ENCODE measurements around the gene PRX. TPM values are rescaled to one million over a fixed set of nuclear protein-coding genes. Genes with fewer than 3 reads are reported as not detected.

The PRX gene
- total RNA-seq, 2 experiments from 2014 or later: 1.1 to 1.5 TPM

GRCh38 chr19:40390084-40390742, 23.0 kb downstream of the PRX start, which contains the start of gene HIPK4:
HIPK4 (minus strand) TSS chr19:40390181; CDS start chr19:40389902, 279 bp downstream.
- ChIA-PET POLR2A (no interaction called here), CTCF (no interaction called here)
- no peaks in the 10 kb centered on the region for H3K36me3 Mint-ChIP-seq (ENCODE audit: low read depth)
- no peak within 1 kb of the TSS for H3K27ac Mint-ChIP-seq
- peaks cover 2% of the 10 kb centered on the region for H3K27me3 Mint-ChIP-seq
- peaks cover 2% of the 10 kb centered on the region for H3K4me1 Mint-ChIP-seq
- H3K4me3 Mint-ChIP-seq: no peak within 1 kb of the TSS
- no peak for DNase-seq
- no peaks in the 10 kb centered on the region for H3K9me3 Mint-ChIP-seq

DNA sequence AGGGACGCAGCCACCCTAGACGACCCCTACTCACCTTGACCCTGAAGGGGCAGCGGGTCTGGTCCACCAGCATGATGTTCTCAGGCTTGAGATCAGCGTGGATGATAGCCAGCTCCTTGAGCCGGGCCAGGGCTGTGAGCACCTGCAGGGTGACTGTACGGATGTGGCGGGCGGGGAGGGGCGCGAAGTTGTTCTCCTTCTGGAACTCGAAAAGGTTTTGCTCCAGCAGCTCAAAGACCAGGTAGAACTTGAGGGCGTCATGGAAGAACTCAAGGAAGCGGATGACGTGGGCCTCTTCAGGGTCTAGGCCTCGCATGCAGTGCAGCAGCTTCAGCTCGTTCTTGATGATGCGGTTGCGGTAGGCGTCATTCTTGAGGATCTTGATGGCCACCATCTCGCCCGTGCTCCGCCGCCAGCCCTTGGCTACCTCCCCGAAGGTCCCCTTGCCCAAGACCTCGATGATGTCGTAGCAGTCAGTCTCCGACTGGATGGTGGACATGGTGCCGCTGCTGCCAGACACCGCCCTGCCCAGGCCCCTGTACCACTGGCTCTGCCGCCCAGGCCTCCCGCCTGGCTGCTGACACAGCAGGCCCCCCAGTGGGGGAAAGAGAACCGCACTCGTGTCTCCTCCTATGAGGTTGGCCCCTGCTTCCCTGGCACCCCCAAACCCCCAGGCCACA, 23.6 kb downstream of the PRX start:
- Mint-ChIP-seq H3K4me1 (peaks cover 2% of the 10 kb centered on the region), H3K27me3 (peaks cover 6% of the 10 kb centered on the region), H3K27ac (no peak overlapping the region), H3K36me3 (ENCODE audit: low read depth) (no peaks in the 10 kb centered on the region), H3K4me3 (no peak overlapping the region), H3K9me3 (no peaks in the 10 kb centered on the region)
- CTCF ChIA-PET: no interaction called here
- POLR2A ChIA-PET: no interaction called here
- no peak for DNase-seq

GRCh38 chr19:40388481-40388880, 24.7 kb downstream of the PRX start:
- ChIA-PET CTCF (no interaction called here), POLR2A (no interaction called here)
- Mint-ChIP-seq H3K4me1 (peaks cover 2% of the 10 kb centered on the region), H3K4me3 (no peak overlapping the region), H3K27ac (no peak overlapping the region), H3K9me3 (no peaks in the 10 kb centered on the region), H3K27me3 (peaks cover 6% of the 10 kb centered on the region), H3K36me3 (ENCODE audit: low read depth) (no peaks in the 10 kb centered on the region)
- DNase-seq: no peak

GRCh38 chr19:40387155-40387554, 26.0 kb downstream of the PRX start:
- no peak for DNase-seq
- CTCF ChIA-PET: no interaction called here
- no peak overlapping the region for H3K4me3 Mint-ChIP-seq
- H3K4me1 Mint-ChIP-seq: peaks cover 2% of the 10 kb centered on the region
- no peaks in the 10 kb centered on the region for H3K36me3 Mint-ChIP-seq (ENCODE audit: low read depth)
- no peaks in the 10 kb centered on the region for H3K9me3 Mint-ChIP-seq
- POLR2A ChIA-PET: no interaction called here
- H3K27me3 Mint-ChIP-seq: peaks cover 6% of the 10 kb centered on the region
- H3K27ac Mint-ChIP-seq: no peak overlapping the region

DNA sequence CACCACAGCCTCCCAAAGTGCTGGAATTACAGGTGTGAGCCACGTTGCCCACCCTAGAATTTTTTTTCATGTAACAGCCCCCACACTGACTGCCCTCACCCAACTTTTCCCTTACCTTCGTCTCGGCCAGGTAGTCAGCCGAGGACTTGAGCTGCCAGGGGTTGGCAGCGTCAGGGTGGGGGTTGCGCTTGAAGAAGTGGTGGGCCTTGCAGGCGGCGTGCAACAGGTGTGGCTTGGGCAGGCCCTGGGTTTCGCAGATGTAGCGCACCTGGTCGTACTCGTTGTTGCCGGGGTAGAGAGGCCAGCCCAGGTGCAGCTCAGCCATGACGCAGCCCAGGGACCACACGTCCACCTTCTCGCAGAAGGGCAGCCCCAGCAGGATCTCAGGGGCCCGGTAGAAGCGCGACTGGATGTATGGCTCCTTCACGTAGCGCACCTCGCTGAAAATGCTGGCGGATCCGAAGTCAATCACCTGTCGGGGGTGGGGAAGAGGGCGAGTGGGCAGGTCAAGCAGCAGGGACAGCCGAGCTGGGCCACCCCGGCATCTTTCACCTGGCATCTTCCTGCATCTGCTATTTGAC, 29.4 kb downstream of the PRX start:
- peaks cover 6% of the 10 kb centered on the region for H3K27me3 Mint-ChIP-seq
- H3K4me1 Mint-ChIP-seq: peaks cover 2% of the 10 kb centered on the region
- DNase-seq: no peak
- no peak overlapping the region for H3K4me3 Mint-ChIP-seq
- H3K27ac Mint-ChIP-seq: no peak overlapping the region
- H3K36me3 Mint-ChIP-seq (ENCODE audit: low read depth): no peaks in the 10 kb centered on the region
- ChIA-PET POLR2A (interaction anchor here (1.2 kb wide), 1 partner anchor 37 kb away, joined by 3 read pairs; no protein-coding TSS in a partner anchor), CTCF (no interaction called here)
- no peaks in the 10 kb centered on the region for H3K9me3 Mint-ChIP-seq

- CTCF ChIA-PET: interaction anchor here (2.7 kb wide), 1 partner anchor 76 kb away, joined by 10 read pairs; no protein-coding TSS in a partner anchor
- no peaks in the 10 kb centered on the region for H3K9me3 Mint-ChIP-seq
Observed at GRCh38 chr19:40381321-40381720, 31.9 kb downstream of the PRX start.

GRCh38 chr19:40380199-40381037, 32.8 kb downstream of the PRX start:
- no peaks in the 10 kb centered on the region for H3K36me3 Mint-ChIP-seq (ENCODE audit: low read depth)
- CTCF ChIA-PET: interaction anchor here (2.7 kb wide), 1 partner anchor 75 kb away, joined by 10 read pairs; no protein-coding TSS in a partner anchor
- no peak for DNase-seq
- peaks cover 2% of the 10 kb centered on the region for H3K4me1 Mint-ChIP-seq
- no peak overlapping the region for H3K4me3 Mint-ChIP-seq
- H3K27ac Mint-ChIP-seq: no peak overlapping the region
- POLR2A ChIA-PET: interaction anchor here (1.4 kb wide), 1 partner anchor 17 kb away, joined by 3 read pairs; no protein-coding TSS in a partner anchor
- H3K27me3 Mint-ChIP-seq: peaks cover 6% of the 10 kb centered on the region
- no peaks in the 10 kb centered on the region for H3K9me3 Mint-ChIP-seq

More at GRCh38 chr19:40381321-40381720, 31.9 kb downstream of the PRX start:
- Mint-ChIP-seq H3K36me3 (ENCODE audit: low read depth) (no peaks in the 10 kb centered on the region), H3K4me3 (no peak overlapping the region), H3K27me3 (peaks cover 6% of the 10 kb centered on the region), H3K27ac (no peak overlapping the region), H3K4me1 (peaks cover 2% of the 10 kb centered on the region)
- DNase-seq: no peak
- POLR2A ChIA-PET: interaction anchor here (1.0 to 1.4 kb wide), 2 partner anchors 10 to 16 kb away, joined by 3 read pairs; no protein-coding TSS in a partner anchor

DNA sequence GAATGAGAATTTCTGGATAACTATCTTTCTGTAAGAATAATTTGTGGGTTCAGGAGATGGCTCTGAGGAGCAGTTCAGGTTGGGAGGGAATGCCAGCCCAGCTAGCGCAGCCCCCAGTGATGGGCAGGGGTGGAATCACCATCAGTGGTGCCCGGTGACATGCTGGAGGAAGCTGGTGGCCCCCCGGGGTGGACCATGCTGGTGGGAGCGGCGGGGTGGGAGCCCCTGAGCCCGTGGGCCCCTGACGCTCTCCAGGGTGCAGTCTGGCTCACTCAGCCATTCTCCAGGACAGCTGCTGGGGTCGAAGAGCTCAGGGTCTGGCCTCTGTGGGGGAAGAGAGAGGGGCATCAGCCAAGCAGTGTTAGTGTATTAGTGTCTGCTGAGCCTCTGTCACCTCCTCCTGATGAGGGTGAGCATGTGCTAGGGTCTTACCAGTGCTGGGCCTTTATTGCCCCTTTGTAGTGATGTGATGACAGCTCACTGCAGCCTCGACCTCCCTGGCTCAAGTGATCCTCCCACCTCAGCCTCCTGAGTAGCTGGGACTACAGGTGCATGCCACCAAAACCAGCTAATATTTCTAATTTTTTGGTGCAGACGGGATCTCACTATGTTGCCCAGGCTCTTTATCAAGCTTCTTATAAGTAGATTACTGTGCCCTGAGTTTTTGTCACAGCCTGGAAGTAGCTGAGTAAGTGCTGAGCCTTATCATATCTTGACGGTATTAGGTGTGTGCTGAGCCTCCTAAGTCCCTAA, 33.6 kb downstream of the PRX start:
- no peak overlapping the region for H3K27ac Mint-ChIP-seq
- H3K9me3 Mint-ChIP-seq: no peaks in the 10 kb centered on the region
- H3K4me1 Mint-ChIP-seq: peaks cover 5% of the 10 kb centered on the region
- no peaks in the 10 kb centered on the region for H3K27me3 Mint-ChIP-seq
- H3K4me3 Mint-ChIP-seq: no peak overlapping the region
- DNase-seq: no peak
- no peaks in the 10 kb centered on the region for H3K36me3 Mint-ChIP-seq (ENCODE audit: low read depth)
- ChIA-PET CTCF (interaction anchor here (0.6 to 2.7 kb wide), 2 partner anchors 75 to 169 kb away, joined by 4 to 10 read pairs; no protein-coding TSS in a partner anchor), POLR2A (no interaction called here)

- DNase-seq: no peak
- Mint-ChIP-seq H3K4me3 (no peak overlapping the region), H3K36me3 (ENCODE audit: low read depth) (no peaks in the 10 kb centered on the region), H3K4me1 (peaks cover 9% of the 10 kb centered on the region), H3K9me3 (no peaks in the 10 kb centered on the region), H3K27me3 (no peaks in the 10 kb centered on the region), H3K27ac (no peak overlapping the region)
- ChIA-PET POLR2A (no interaction called here), CTCF (interaction anchor here (2.7 kb wide), 1 partner anchor 74 kb away, joined by 10 read pairs; no protein-coding TSS in a partner anchor)
Observed at GRCh38 chr19:40378509-40378908, 34.7 kb downstream of the PRX start.

DNA sequence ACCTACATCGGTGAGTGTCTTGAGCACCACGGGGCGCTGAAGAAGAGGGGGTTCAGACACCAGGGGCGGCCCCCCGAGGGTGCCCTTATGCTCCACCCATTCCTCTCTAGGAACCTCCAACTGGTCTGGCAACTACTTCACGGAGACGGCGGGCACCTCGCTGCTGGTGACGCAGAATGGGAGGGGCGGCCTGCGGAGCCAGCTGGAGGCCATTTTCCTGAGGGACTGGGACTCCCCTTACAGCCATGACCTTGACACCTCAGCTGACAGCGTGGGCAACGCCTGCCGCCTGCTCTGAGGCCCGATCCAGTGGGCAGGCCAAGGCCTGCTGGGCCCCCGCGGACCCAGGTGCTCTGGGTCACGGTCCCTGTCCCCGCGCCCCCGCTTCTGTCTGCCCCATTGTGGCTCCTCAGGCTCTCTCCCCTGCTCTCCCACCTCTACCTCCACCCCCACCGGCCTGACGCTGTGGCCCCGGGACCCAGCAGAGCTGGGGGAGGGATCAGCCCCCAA, 35.2 kb downstream of the PRX start:
- H3K4me1 Mint-ChIP-seq: peaks cover 9% of the 10 kb centered on the region
- H3K36me3 Mint-ChIP-seq (ENCODE audit: low read depth): peaks cover under 1% of the 10 kb centered on the region
- ChIA-PET CTCF (no interaction called here), POLR2A (no interaction called here)
- H3K27me3 Mint-ChIP-seq: no peaks in the 10 kb centered on the region
- no peak overlapping the region for H3K27ac Mint-ChIP-seq
- H3K4me3 Mint-ChIP-seq: no peak overlapping the region
- no peaks in the 10 kb centered on the region for H3K9me3 Mint-ChIP-seq
- DNase-seq: no peak

DNA sequence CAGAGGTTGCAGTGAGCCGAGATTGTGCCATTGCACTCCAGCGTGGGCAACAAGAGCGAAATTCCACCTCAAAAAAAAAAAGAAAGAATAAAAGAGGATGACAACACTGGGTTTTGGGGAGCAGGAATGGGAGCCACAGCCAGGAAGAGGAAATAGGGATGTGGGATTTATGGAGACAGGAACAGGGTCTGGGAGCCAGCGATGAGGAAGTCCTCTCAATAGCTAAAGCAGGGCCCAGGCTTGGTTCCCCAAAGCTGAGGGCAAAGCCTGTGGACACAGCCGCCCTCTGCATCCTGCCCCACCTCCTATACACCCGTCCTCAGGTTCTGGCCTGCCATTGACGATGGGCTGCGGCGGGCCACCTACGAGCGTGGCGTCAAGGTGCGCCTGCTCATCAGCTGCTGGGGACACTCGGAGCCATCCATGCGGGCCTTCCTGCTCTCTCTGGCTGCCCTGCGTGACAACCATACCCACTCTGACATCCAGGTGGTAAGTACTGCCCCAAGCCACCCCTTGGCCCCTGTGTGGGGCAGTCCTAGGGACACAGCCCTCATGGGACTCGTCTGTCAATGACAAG, 36.8 kb downstream of the PRX start:
- CTCF ChIA-PET: no interaction called here
- no peak overlapping the region for H3K27ac Mint-ChIP-seq
- peaks cover 9% of the 10 kb centered on the region for H3K4me1 Mint-ChIP-seq
- H3K27me3 Mint-ChIP-seq: no peaks in the 10 kb centered on the region
- no peaks in the 10 kb centered on the region for H3K9me3 Mint-ChIP-seq
- POLR2A ChIA-PET: no interaction called here
- no peak overlapping the region for H3K4me3 Mint-ChIP-seq
- H3K36me3 Mint-ChIP-seq (ENCODE audit: low read depth): peaks cover 4% of the 10 kb centered on the region
- no peak for DNase-seq

- H3K9me3 Mint-ChIP-seq: no peaks in the 10 kb centered on the region
- H3K27ac Mint-ChIP-seq: no peak overlapping the region
- H3K36me3 Mint-ChIP-seq (ENCODE audit: low read depth): peaks cover 4% of the 10 kb centered on the region
- no peak overlapping the region for H3K4me3 Mint-ChIP-seq
- ChIA-PET CTCF (no interaction called here), POLR2A (no interaction called here)
- H3K27me3 Mint-ChIP-seq: no peaks in the 10 kb centered on the region
- H3K4me1 Mint-ChIP-seq: peaks cover 9% of the 10 kb centered on the region
- no peak for DNase-seq
Observed at GRCh38 chr19:40374084-40374483, 39.1 kb downstream of the PRX start.

Measured in activated CD4-positive, alpha-beta memory T cell treated with anti-CD3 and anti-CD28 coated beads, Interleukin-2, amount 10 ng/mL, durations not matched to agents 7 days and 5 days (primary cell).